SK-N-SH treated with all-trans-retinoic acid at 6 μM for 48 hours (cell line): ENCODE results near the gene SERPINE1.

ENCODE experiments used
- ARNTL ChIP-seq: fragments of 450-650 bp; formaldehyde crosslinking; IDR thresholded peaks from 2 replicates; pipeline ENCODE4 v1.5.0; 2020; ENCODE audit warnings: low read depth, mild to moderate bottlenecking, moderate library complexity, borderline replicate concordance
- BACH2 ChIP-seq: fragments of 250-450 bp; sonication (Bioruptor Pico); IDR thresholded peaks from 2 replicates; pipeline ENCODE4 v1.9.0; 2021; ENCODE audit warnings: mild to moderate bottlenecking, borderline replicate concordance
- ESRRG ChIP-seq: fragments of 250-450 bp; sonication (Bioruptor Pico); IDR thresholded peaks from 2 replicates; pipeline ENCODE4 v1.6.1; 2021; ENCODE audit warnings: mild to moderate bottlenecking
- OSR1 ChIP-seq: fragments of 250-450 bp; sonication (Bioruptor Pico); IDR thresholded peaks from 2 replicates; pipeline ENCODE4 v1.8.0; 2022; ENCODE audit warnings: moderate library complexity, mild to moderate bottlenecking, inconsistent platforms
- POU6F1 ChIP-seq: fragments of 250-450 bp; sonication (Bioruptor Pico); IDR thresholded peaks from 2 replicates; pipeline ENCODE4 v1.8.0; 2021; ENCODE audit warnings: low read depth, mild to moderate bottlenecking, moderate library complexity, borderline replicate concordance
- PPARA ChIP-seq: fragments of 250-450 bp; sonication (Bioruptor Pico); IDR thresholded peaks from 2 replicates; pipeline ENCODE4 v1.5.0; 2020; ENCODE audit warnings: mild to moderate bottlenecking, borderline replicate concordance
- RARB ChIP-seq: fragments of 250-450 bp; sonication (Bioruptor Pico); IDR thresholded peaks from 2 replicates; pipeline ENCODE4 v1.8.0; 2021; ENCODE audit warnings: mild to moderate bottlenecking, moderate library complexity
- SNAI2 ChIP-seq: fragments of 250-450 bp; sonication (Bioruptor Pico); IDR thresholded peaks from 2 replicates; pipeline ENCODE4 v1.5.0; 2020; ENCODE audit warnings: mild to moderate bottlenecking, moderate library complexity
- ZFP3 ChIP-seq: fragments of 250-450 bp; sonication (Bioruptor Pico); IDR thresholded peaks from 2 replicates; pipeline ENCODE4 v1.5.0; 2020; ENCODE audit warnings: mild to moderate bottlenecking, moderate library complexity

GRCh38 chr7:101109368-101109767 is 17.5 kb upstream of the SERPINE1 start:
- TF ChIP-seq RARB (CRISPR knock-in tag) (no peak), ESRRG (CRISPR knock-in tag) (no peak), POU6F1 (CRISPR knock-in tag) (no peak), ARNTL (CRISPR knock-in tag) (no peak), PPARA (CRISPR knock-in tag) (no peak), SNAI2 (CRISPR knock-in tag) (no peak), BACH2 (CRISPR knock-in tag) (no peak), OSR1 (no peak), ZFP3 (CRISPR knock-in tag) (no peak)
